Smooth muscle cell (in vitro differentiated cells): ENCODE data around the gene CARNS1. TPM values are rescaled to one million over a fixed set of nuclear protein-coding genes. Genes with fewer than 3 reads are reported as not detected.

ENCODE experiments used
- DNase-seq: peaks from one replicate; lab custom pipeline; 2025; ENCODE audit not compliant: unreplicated experiment; lab: John Stamatoyannopoulos, UW
- H2AFZ ChIP-seq: fragments of 200-600 bp; sonication (generic); 2 replicates; pipeline ENCODE4 v1.6.0; 2016; ENCODE audit warnings: antibody characterized with exemption, low read depth, mild to moderate bottlenecking
- H3F3A ChIP-seq: fragments of 200-600 bp; sonication (generic); 2 replicates; pipeline ENCODE4 v1.6.0; 2017; ENCODE audit warnings: antibody characterized with exemption, low read depth
- H3K27ac ChIP-seq: fragments of 200-600 bp; sonication (generic); 2 replicates; pipeline ENCODE4 v1.5.1; 2016; ENCODE audit warnings: low read depth, mild to moderate bottlenecking
- H3K27me3 ChIP-seq: fragments of 200-600 bp; sonication (generic); 2 replicates; pipeline ENCODE4 v1.6.1; 2016; ENCODE audit warnings: low read depth, mild to moderate bottlenecking
- H3K36me3 ChIP-seq: fragments of 200-600 bp; sonication (generic); 2 replicates; pipeline ENCODE4 v1.5.1; 2016; ENCODE audit warnings: low read depth
- H3K4me1 ChIP-seq: fragments of 200-600 bp; sonication (generic); 2 replicates; pipeline ENCODE4 v1.5.1; 2016; ENCODE audit warnings: low read depth
- H3K4me2 ChIP-seq: fragments of 200-600 bp; sonication (generic); 2 replicates; pipeline ENCODE4 v1.6.0; 2016; ENCODE audit warnings: mild to moderate bottlenecking
- H3K4me3 ChIP-seq: fragments of 200-600 bp; sonication (generic); 2 replicates; pipeline ENCODE4 v1.5.1; 2016; ENCODE audit warnings: mild to moderate bottlenecking
- H3K79me2 ChIP-seq: fragments of 200-600 bp; sonication (generic); 2 replicates; pipeline ENCODE4 v1.6.0; 2016; ENCODE audit warnings: low read depth, mild to moderate bottlenecking
- H3K9ac ChIP-seq: fragments of 200-600 bp; sonication (generic); 2 replicates; pipeline ENCODE4 v1.6.0; 2016; ENCODE audit warnings: low read depth
- H3K9me3 ChIP-seq: fragments of 200-600 bp; sonication (generic); replicated peaks from 2 replicates; pipeline ENCODE4 v1.5.1; 2016; ENCODE audit warnings: low read depth
- H4K20me1 ChIP-seq: fragments of 200-600 bp; sonication (generic); 2 replicates; pipeline ENCODE4 v1.6.0; 2016; ENCODE audit warnings: low read depth
- WGBS: methylation state at CpG from one replicate; pipeline ENCODE4 v1.1.7; 2016; ENCODE audit warnings: low lambda C conversion rate; 5-methylcytosine and 5-hydroxymethylcytosine counted together
- polyA plus RNA-seq: library from polyadenylated mRNA; unstranded; fragments of >200 nt; fragmentation: Nextera tagmentation; extraction: Ambion mirVana; gene quantifications from 2 replicates; pipeline ENCODE4 v1.2.1, GENCODE V29; 2016
- total RNA-seq: library from RNA; depleted of rRNA; stranded (reverse); fragments of >200 nt; gene quantifications from 2 replicates; pipeline ENCODE4 v1.2.3, GENCODE V29; 2014
- TF ChIP-seq, protein P1 (sequence below): fragments of 200-600 bp; sonication (generic); IDR thresholded peaks from 2 replicates; pipeline ENCODE4 v1.5.1; 2017; ENCODE audit warnings: borderline replicate concordance, mild to moderate bottlenecking, antibody characterized with exemption; ENCODE audit not compliant: insufficient read depth, poor library complexity, severe bottlenecking

The CARNS1 gene
- total and polyA plus RNA-seq, 2 experiments from 2014 or later, result 0.36 to 1.7 TPM

DNA sequence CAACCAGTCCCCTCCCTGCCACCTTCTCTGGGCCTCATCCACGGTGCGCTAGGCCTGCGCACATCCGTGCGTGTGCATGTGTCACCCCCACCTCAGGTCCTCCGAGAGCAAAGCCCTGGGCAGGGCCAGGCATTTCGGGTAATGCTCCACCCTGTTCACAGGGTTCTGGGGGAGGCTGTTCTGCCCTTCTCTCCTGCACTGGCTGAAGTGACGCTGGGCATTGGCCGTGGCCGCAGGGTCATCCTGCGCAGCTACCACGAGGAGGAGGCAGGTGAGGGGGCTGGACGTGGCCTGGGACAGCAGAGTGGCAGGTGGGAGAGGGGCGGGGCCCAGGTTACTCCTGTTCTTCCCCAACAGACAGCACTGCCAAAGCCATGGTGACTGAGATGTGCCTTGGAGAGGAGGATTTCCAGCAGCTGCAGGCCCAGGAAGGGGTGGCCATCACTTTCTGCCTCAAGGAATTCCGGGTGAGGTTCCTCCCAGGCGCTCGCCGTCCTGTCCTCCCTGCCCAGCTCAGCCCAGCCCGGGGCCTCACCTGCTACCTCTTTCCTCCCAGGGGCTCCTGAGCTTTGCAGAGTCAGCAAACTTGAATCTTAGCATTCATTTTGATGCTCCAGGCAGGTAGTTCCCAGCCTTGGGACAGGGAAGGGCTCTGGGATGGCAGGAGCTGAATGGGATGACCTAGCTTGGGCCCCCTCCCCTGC is 19.8 kb upstream of the CARNS1 start:
- WGBS, result 94% methylated on average over 19 of the region's 19 CpGs

DNA sequence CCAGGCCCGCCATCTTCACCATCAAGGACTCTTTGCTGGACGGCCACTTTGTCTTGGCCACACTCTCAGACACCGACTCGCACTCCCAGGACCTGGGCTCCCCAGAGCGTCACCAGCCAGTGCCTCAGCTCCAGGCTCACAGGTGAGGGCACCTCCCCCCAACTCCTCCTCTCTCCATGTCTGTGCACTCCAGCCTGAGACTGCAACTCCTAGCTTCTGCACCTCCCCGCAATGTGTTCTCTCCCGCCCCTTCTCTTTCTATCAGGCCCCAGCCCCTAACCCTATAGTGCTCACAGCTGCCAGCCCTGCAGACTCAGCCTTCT is 19.3 kb upstream of the CARNS1 start:
- H3K4me2 ChIP-seq, result no peak overlapping the region
- no peak for DNase-seq
- TF ChIP-seq, protein P1, sequence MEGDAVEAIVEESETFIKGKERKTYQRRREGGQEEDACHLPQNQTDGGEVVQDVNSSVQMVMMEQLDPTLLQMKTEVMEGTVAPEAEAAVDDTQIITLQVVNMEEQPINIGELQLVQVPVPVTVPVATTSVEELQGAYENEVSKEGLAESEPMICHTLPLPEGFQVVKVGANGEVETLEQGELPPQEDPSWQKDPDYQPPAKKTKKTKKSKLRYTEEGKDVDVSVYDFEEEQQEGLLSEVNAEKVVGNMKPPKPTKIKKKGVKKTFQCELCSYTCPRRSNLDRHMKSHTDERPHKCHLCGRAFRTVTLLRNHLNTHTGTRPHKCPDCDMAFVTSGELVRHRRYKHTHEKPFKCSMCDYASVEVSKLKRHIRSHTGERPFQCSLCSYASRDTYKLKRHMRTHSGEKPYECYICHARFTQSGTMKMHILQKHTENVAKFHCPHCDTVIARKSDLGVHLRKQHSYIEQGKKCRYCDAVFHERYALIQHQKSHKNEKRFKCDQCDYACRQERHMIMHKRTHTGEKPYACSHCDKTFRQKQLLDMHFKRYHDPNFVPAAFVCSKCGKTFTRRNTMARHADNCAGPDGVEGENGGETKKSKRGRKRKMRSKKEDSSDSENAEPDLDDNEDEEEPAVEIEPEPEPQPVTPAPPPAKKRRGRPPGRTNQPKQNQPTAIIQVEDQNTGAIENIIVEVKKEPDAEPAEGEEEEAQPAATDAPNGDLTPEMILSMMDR, result no peak
- no peaks in the 10 kb centered on the region for H3K36me3 ChIP-seq
- H3K9ac ChIP-seq, result no peak overlapping the region
- H4K20me1 ChIP-seq, result peaks cover 24% of the 10 kb centered on the region
- no peaks in the 10 kb centered on the region for H3F3A ChIP-seq
- H3K9me3 ChIP-seq, result no peaks in the 10 kb centered on the region
- no peak overlapping the region for H2AFZ ChIP-seq
- H3K4me3 ChIP-seq, result no peak overlapping the region
- 93% methylated on average over 7 of the region's 7 CpGs for WGBS
- H3K27ac ChIP-seq, result no peak overlapping the region
- H3K27me3 ChIP-seq, result no peaks in the 10 kb centered on the region
- peaks cover 8% of the 10 kb centered on the region for H3K4me1 ChIP-seq
- H3K79me2 ChIP-seq, result peaks cover 19% of the 10 kb centered on the region

More for the DNA sequence above, 19.8 kb upstream of the CARNS1 start:
- TF ChIP-seq, protein P1, result no peak
- H3K27ac ChIP-seq, result no peak overlapping the region
- no peak overlapping the region for H3K4me2 ChIP-seq
- peaks cover 14% of the 10 kb centered on the region for H3K79me2 ChIP-seq
- H3K27me3 ChIP-seq, result no peaks in the 10 kb centered on the region
- H4K20me1 ChIP-seq, result peaks cover 19% of the 10 kb centered on the region
- no peak overlapping the region for H3K4me3 ChIP-seq
- H3K4me1 ChIP-seq, result peaks cover 8% of the 10 kb centered on the region
- H3K36me3 ChIP-seq, result no peaks in the 10 kb centered on the region
- H2AFZ ChIP-seq, result no peak overlapping the region
- no peak overlapping the region for H3K9ac ChIP-seq
- no peaks in the 10 kb centered on the region for H3F3A ChIP-seq
- no peak for DNase-seq
- H3K9me3 ChIP-seq, result no peaks in the 10 kb centered on the region

DNA sequence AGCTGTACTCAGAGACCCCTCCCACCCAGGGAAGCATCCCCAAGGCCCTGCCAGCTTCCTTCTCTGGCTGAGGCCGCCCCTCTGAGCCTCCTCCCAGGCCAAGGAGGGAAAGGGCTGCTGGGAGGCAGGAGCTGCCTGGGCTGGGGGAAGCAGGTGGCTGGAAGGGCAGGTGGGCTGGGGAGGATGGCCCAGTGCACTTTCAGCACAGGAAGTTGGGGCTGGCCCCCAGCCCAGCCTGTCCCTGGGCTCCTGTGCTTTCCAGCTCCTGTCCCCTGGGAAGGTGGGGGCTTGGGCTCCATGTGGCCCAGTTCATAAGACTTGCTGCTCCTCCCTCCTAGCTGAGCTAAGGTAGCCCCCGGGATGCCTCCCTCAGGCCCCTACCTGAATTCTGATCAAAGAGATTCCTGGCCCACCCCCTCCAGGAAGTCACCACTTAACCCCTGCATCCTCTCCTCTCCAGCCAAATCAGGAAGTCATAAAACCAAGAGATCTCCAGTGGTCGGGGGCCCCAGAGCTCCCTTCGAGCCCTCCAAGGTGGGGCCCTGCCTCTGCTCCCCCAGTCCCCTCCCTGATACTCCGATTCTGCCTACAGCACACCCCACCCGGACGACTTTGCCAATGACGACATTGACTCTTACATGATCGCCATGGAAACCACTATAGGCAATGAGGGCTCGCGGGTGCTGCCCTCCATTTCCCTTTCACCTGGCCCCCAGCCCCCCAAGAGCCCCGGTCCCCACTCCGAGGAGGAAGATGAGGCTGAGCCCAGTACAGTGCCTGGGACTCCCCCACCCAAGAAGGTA is 18.7 kb upstream of the CARNS1 start:
- no peak for DNase-seq
- Histone ChIP-seq H3K4me3 (no peak overlapping the region), H3F3A (no peaks in the 10 kb centered on the region), H3K36me3 (no peaks in the 10 kb centered on the region), H3K27me3 (no peaks in the 10 kb centered on the region), H3K4me2 (no peak overlapping the region), H3K9ac (no peak overlapping the region), H3K27ac (no peak overlapping the region), H3K9me3 (no peaks in the 10 kb centered on the region), H4K20me1 (peaks cover 24% of the 10 kb centered on the region), H3K79me2 (peaks cover 22% of the 10 kb centered on the region), H3K4me1 (peaks cover 8% of the 10 kb centered on the region), H2AFZ (no peak overlapping the region)
- TF ChIP-seq, protein P1, result no peak
- WGBS, result 60% methylated on average over 11 of the region's 13 CpGs
